ENCODE results near the gene PAFAH1B2. TPM values are rescaled to one million over a fixed set of nuclear protein-coding genes. Genes with fewer than 3 reads are reported as not detected.

Gene PAFAH1B2
- polyA plus RNA-seq (2011; rRNA removed): 46.1 and 48.8 TPM in 2 replicates
- polyA minus RNA-seq (2011; rRNA and poly(A)+ RNA removed): 171 and 207 TPM in 2 replicates

- Histone ChIP-seq H3K9me3 (ENCODE audit: control insufficient read depth, insufficient read depth, low read length) (no peaks in the 10 kb centered on the region), H3K4me3 (ENCODE audit: low read depth, low read length) (peak within 1 kb of the TSS; percentile 95), H3K27me3 (ENCODE audit: control insufficient read depth, insufficient read depth, low read length) (no peaks in the 10 kb centered on the region), H3K27ac (ENCODE audit: low read depth, low read length) (peak within 1 kb of the TSS; percentile 82)
- peak; percentile 60 for DNase-seq (ENCODE audit: low read depth, low spot score)
- CTCF ChIA-PET: interaction anchor here (1.1 to 2.9 kb wide), 2 partner anchors 83 to 353 kb away, joined by 4 to 14 read pairs; partner anchors contain the start of gene APOA5
- POLR2A ChIA-PET: interaction anchor here (0.6 to 2.8 kb wide), 14 partner anchors 17 to 356 kb away, joined by 3 to 18 read pairs (median 4); partner anchors contain the start of genes SIDT2, TAGLN and ZPR1
- TF ChIP-seq CTCF (IDR thresholded peaks at IDR 0.05; ENCODE audit: low read depth, low read length): no peak
These were observed at the start of gene PAFAH1B2 for GRCh38 chr11:117143871-117144476. TSS of gene PAFAH1B2 (plus strand) at chr11:117144287. CDS start at chr11:117152448, 8,161 bp downstream.

- H3K27me3 ChIP-seq (ENCODE audit: control insufficient read depth, insufficient read depth, low read length): no peaks in the 10 kb centered on the region
- no peak overlapping the region for H3K4me3 ChIP-seq (ENCODE audit: low read depth, low read length)
- no peaks in the 10 kb centered on the region for H3K9me3 ChIP-seq (ENCODE audit: control insufficient read depth, insufficient read depth, low read length)
- CTCF ChIA-PET: interaction anchor here (0.7 to 1.5 kb wide), 4 partner anchors 11 to 304 kb away, joined by 3 to 11 read pairs (median 8); no protein-coding TSS in a partner anchor
- no peak overlapping the region for H3K27ac ChIP-seq (ENCODE audit: low read depth, low read length)
- POLR2A ChIA-PET: interaction anchor here (0.7 kb wide), 2 partner anchors 49 to 150 kb away, joined by 3 to 4 read pairs; no protein-coding TSS in a partner anchor
- DNase-seq (ENCODE audit: low read depth, low spot score): no peak
- no peak for TF ChIP-seq CTCF (IDR thresholded peaks at IDR 0.05; ENCODE audit: low read depth, low read length)
These were observed 49.3 kb upstream of the PAFAH1B2 start for GRCh38 chr11:117094776-117095175.

GRCh38 chr11:117095284-117096161 is 48.6 kb upstream of the PAFAH1B2 start:
- POLR2A ChIA-PET: interaction anchor here (0.7 kb wide), 2 partner anchors 50 to 151 kb away, joined by 3 to 4 read pairs; no protein-coding TSS in a partner anchor
- H3K27ac ChIP-seq (ENCODE audit: low read depth, low read length): no peak overlapping the region
- H3K27me3 ChIP-seq (ENCODE audit: control insufficient read depth, insufficient read depth, low read length): no peaks in the 10 kb centered on the region
- H3K9me3 ChIP-seq (ENCODE audit: control insufficient read depth, insufficient read depth, low read length): no peaks in the 10 kb centered on the region
- DNase-seq (ENCODE audit: low read depth, low spot score): no peak
- no peak for TF ChIP-seq CTCF (IDR thresholded peaks at IDR 0.05; ENCODE audit: low read depth, low read length)
- peak overlapping the region; percentile 23; the same call in 1 of the 2 replicates for H3K4me3 ChIP-seq (ENCODE audit: low read depth, low read length)
- CTCF ChIA-PET: interaction anchor here (0.7 to 5.5 kb wide), 4 partner anchors 41 to 305 kb away, joined by 3 to 54 read pairs (median 4); no protein-coding TSS in a partner anchor

- TF ChIP-seq CTCF (IDR thresholded peaks at IDR 0.05; ENCODE audit: low read depth, low read length): no peak
- Histone ChIP-seq H3K4me3 (ENCODE audit: low read depth, low read length) (peak overlapping the region; percentile 78), H3K9me3 (ENCODE audit: control insufficient read depth, insufficient read depth, low read length) (no peaks in the 10 kb centered on the region), H3K27me3 (ENCODE audit: control insufficient read depth, insufficient read depth, low read length) (no peaks in the 10 kb centered on the region), H3K27ac (ENCODE audit: low read depth, low read length) (no peak overlapping the region)
- CTCF ChIA-PET: interaction anchor here (0.6 to 5.5 kb wide), 5 partner anchors 10 to 306 kb away, joined by 3 to 54 read pairs (median 4); no protein-coding TSS in a partner anchor
- POLR2A ChIA-PET: interaction anchor here (0.7 kb wide), 1 partner anchor 76 kb away, joined by 6 read pairs; no protein-coding TSS in a partner anchor
- DNase-seq (ENCODE audit: low read depth, low spot score): no peak
These were observed 47.7 kb upstream of the PAFAH1B2 start for GRCh38 chr11:117096201-117096991.

Measured in AG04450 (cell line).